Gastroesophageal sphincter (tissue), 4 donors: ENCODE measurements around the gene TAX1BP3. TPM values are rescaled to one million over a fixed set of nuclear protein-coding genes. Genes with fewer than 3 reads are reported as not detected.

Experiments
- ATAC-seq: fragments of 150-250 bp; one replicate; pipeline ENCODE4 v1.9.1; 2016; ENCODE audit warnings: mild to moderate bottlenecking, moderate library complexity
- H3K27ac ChIP-seq, 4 donors: fragments of 200-600 bp; sonication (generic) in 3 of 4; 1 replicate in 3 of 4; 2 replicates in 1 of 4; pipeline ENCODE4 v1.5.1; 2016 to 2019
- H3K27me3 ChIP-seq: fragments of 200-600 bp; sonication (generic); one replicate; pipeline ENCODE4 v1.5.1; 2019
- H3K36me3 ChIP-seq, 2 donors: fragments of 200-600 bp; sonication (generic); one replicate each; pipeline ENCODE4 v1.5.1; 2019; ENCODE audit warnings: control low read depth in 1 of 2
- H3K4me1 ChIP-seq, 3 donors: fragments of 200-600 bp; sonication (generic); 1 replicate in 2 of 3; 2 replicates in 1 of 3; pipeline ENCODE4 v1.5.1; 2016 to 2019; ENCODE audit warnings: control low read depth in 2 of 3
- H3K4me3 ChIP-seq, 2 donors: fragments of 200-600 bp; sonication (generic); one replicate each; pipeline ENCODE4 v1.5.1; 2019; ENCODE audit warnings: mild to moderate bottlenecking in 1 of 2, moderate library complexity in 1 of 2
- H3K9me3 ChIP-seq, 3 donors: fragments of 200-600 bp; sonication (generic); one replicate each; pipeline ENCODE4 v1.5.1; 2017 to 2019; ENCODE audit warnings: control low read depth in 2 of 3
- CTCF ChIP-seq, 4 experiments: fragments of 200-600 bp in 2 of 4; fragments of 450-650 bp in 2 of 4; sonication (generic) in 1 of 4; IDR thresholded peaks; one replicate each; pipeline ENCODE4 v1.5.1; 2017 to 2019; ENCODE audit warnings: antibody characterized with exemption in 4 of 4, mild to moderate bottlenecking in 2 of 4, moderate library complexity in 2 of 4
- EP300 ChIP-seq: sonication (generic); formaldehyde crosslinking; IDR thresholded peaks from one replicate; pipeline ENCODE4 v1.6.1; 2017; ENCODE audit warnings: antibody characterized with exemption, mild to moderate bottlenecking
- POLR2A ChIP-seq, 2 donors: fragments of 450-650 bp; IDR thresholded peaks; one replicate each; pipeline ENCODE4 v1.6.1; 2017; ENCODE audit warnings: antibody characterized with exemption in 2 of 2, mild to moderate bottlenecking in 2 of 2, moderate library complexity in 1 of 2
- POLR2AphosphoS5 ChIP-seq: sonication (generic); formaldehyde crosslinking; IDR thresholded peaks from one replicate; pipeline ENCODE4 v1.6.1; 2017; ENCODE audit warnings: antibody characterized with exemption
- WGBS, 2 donors: methylation state at CpG; one replicate each; pipeline ENCODE4 v1.1.5; 2018; ENCODE audit warnings: low coverage in 1 of 2; 5-methylcytosine and 5-hydroxymethylcytosine counted together
- total RNA-seq, 4 donors: library from RNA; depleted of rRNA; stranded (reverse); fragments of >200 nt; gene quantifications; one replicate each; pipeline ENCODE4 v1.1.0, GENCODE V29; 2016

The TAX1BP3 gene
- total RNA-seq, 4 donors from 2014 or later = 98.5 to 172 (median 109) TPM

DNA sequence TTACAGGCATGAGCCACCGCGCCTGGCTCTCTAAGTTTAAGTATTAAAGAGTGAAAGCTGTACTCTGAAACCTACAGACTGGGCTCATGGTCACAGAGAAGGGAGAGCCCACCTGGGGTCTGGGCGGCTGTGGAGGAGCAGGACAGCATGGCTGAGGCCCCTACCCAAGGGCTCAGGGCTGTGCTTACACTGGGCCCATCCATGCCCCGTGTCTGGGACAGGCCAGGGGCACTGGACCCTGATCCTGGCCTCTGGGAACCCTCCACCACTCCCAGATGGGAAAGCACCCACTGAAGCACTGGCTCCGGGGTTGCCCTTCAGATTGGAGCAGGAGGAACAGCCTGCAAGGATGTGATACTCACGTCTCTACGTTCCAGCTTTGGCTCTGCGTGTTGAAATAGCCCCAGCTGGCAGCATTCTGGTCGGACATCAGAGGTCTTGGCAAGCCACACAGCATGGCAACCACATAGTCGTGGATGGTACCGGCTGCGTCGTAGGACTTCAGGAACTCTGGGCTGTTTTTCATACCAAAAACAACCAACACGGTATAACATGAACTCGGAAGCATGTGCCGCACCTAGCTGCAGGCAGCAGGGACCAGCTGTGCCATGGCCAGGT is 45.3 kb downstream of the TAX1BP3 start:
- Histone ChIP-seq H3K4me3 (no peak overlapping the region), H3K27me3 (no peaks in the 10 kb centered on the region), H3K4me1 (no peaks in the 10 kb centered on the region), H3K36me3 (peaks cover 0 to 100% of the 10 kb centered on the region in 2 donors), H3K9me3 (no peaks in the 10 kb centered on the region), H3K27ac (no peak overlapping the region)
- TF ChIP-seq CTCF (IDR thresholded peaks at IDR 0.05) (no peak), POLR2AphosphoS5 (no peak), EP300 (no peak)
- no peak for ATAC-seq
- WGBS, 2 donors = 93 to 100% methylated on average over 2 to 3 of the region's 16 CpGs

- 90 to 95% methylated on average over 4 to 6 of the region's 8 CpGs for WGBS, 2 donors
- no peaks in the 10 kb centered on the region for H3K27me3 ChIP-seq
- ATAC-seq = no peak
- no peak for TF ChIP-seq POLR2A (IDR thresholded peaks at IDR 0.05)
- TF ChIP-seq EP300 = no peak
- TF ChIP-seq POLR2AphosphoS5 = no peak
- no peak for TF ChIP-seq CTCF (IDR thresholded peaks at IDR 0.05)
- no peaks in the 10 kb centered on the region for H3K4me1 ChIP-seq
- peaks cover 0 to 100% of the 10 kb centered on the region in 2 donors for H3K36me3 ChIP-seq
- no peaks in the 10 kb centered on the region for H3K9me3 ChIP-seq
- H3K27ac ChIP-seq = no peak overlapping the region
- H3K4me3 ChIP-seq = no peak overlapping the region
Measured at GRCh38 chr17:3621146-3621720, 47.1 kb downstream of the TAX1BP3 start.

- TF ChIP-seq CTCF (IDR thresholded peaks at IDR 0.05) = no peak
- TF ChIP-seq POLR2AphosphoS5 = no peak
- no peak for TF ChIP-seq EP300
- Histone ChIP-seq H3K27me3 (no peaks in the 10 kb centered on the region), H3K36me3 (peaks cover 0 to 99% of the 10 kb centered on the region in 2 donors), H3K4me1 (no peaks in the 10 kb centered on the region), H3K9me3 (no peaks in the 10 kb centered on the region), H3K27ac (no peak overlapping the region), H3K4me3 (no peak overlapping the region)
- 83 to 93% methylated on average over 2 to 8 of the region's 18 CpGs for WGBS, 2 donors
- ATAC-seq = no peak
Measured at GRCh38 chr17:3615160-3615870, 53.1 kb downstream of the TAX1BP3 start.

- no peak for TF ChIP-seq POLR2A (IDR thresholded peaks at IDR 0.05)
- TF ChIP-seq EP300 = no peak
- no peak for TF ChIP-seq POLR2AphosphoS5
- no peak for TF ChIP-seq CTCF (IDR thresholded peaks at IDR 0.05)
- ATAC-seq = no peak
- Histone ChIP-seq H3K36me3 (peaks cover 0 to 99% of the 10 kb centered on the region in 2 donors), H3K4me3 (no peak overlapping the region), H3K27me3 (no peaks in the 10 kb centered on the region), H3K9me3 (no peaks in the 10 kb centered on the region), H3K27ac (no peak overlapping the region), H3K4me1 (no peaks in the 10 kb centered on the region)
- no CpG with 5 or more reads among the region's 6 CpGs for WGBS, 2 donors
Measured at GRCh38 chr17:3613124-3613523, 55.3 kb downstream of the TAX1BP3 start.

Other genes starting within 250 kb of the TAX1BP3 start
- not detected for gene OR1E2, start 234.7 kb downstream of the TAX1BP3 start, total RNA-seq
- gene SPATA22, start 196.8 kb downstream of the TAX1BP3 start, total RNA-seq = 1 to 10 TPM in 1 of 4 donors, under 1 TPM in 1, not detected in 2; 0.81 to 2.2 TPM
- 1 to 10 TPM; 1.4 to 3.4 (median 2.7) TPM for gene ASPA, start 192.6 kb downstream of the TAX1BP3 start, total RNA-seq
- gene TRPV3, start 110.8 kb downstream of the TAX1BP3 start, total RNA-seq = under 1 TPM; 0.31 to 0.82 (median 0.70) TPM
- gene TRPV1, start 59.2 kb downstream of the TAX1BP3 start, total RNA-seq = 1 to 10 TPM; 1.9 to 6.3 (median 4.1) TPM
- 10 to 100 TPM in 2 of 4 donors, 1 to 10 TPM in 2; 5.9 to 11.1 (median 9.8) TPM for gene SHPK, start 32.3 kb downstream of the TAX1BP3 start, total RNA-seq
- 10 to 100 TPM; 14.8 to 20.5 (median 17.8) TPM for gene CTNS, start 31.8 kb downstream of the TAX1BP3 start, total RNA-seq
- 10 to 100 TPM in 3 of 4 donors, 1 to 10 TPM in 1; 8.5 to 25.3 (median 13.8) TPM for gene EMC6, start 234 bp upstream of the TAX1BP3 start, total RNA-seq
- 1 to 10 TPM in 1 of 4 donors, under 1 TPM in 1, not detected in 2; 0.96 to 2.0 TPM for gene P2RX5, start 27.6 kb upstream of the TAX1BP3 start, total RNA-seq
- gene HASPIN, start 55.3 kb upstream of the TAX1BP3 start, total RNA-seq = under 1 TPM in 2 of 4 donors, not detected in 2; 0.13 to 0.15 TPM
- gene ITGAE, start 132.6 kb upstream of the TAX1BP3 start, total RNA-seq = 10 to 100 TPM; 20.3 to 35.2 (median 21.7) TPM
- gene NCBP3, start 177.7 kb upstream of the TAX1BP3 start, total RNA-seq = 10 to 100 TPM; 22.2 to 25.7 (median 24.3) TPM
- gene CAMKK1, start 224.5 kb upstream of the TAX1BP3 start, total RNA-seq = 1 to 10 TPM; 3.4 to 7.1 (median 3.8) TPM
- 10 to 100 TPM in 1 of 4 donors, 1 to 10 TPM in 3; 1.6 to 11.6 (median 3.2) TPM for gene P2RX1, start 247.9 kb upstream of the TAX1BP3 start, total RNA-seq